AG09309 (cell line): ENCODE measurements around the gene ALDH4A1.

Source experiments
- DNase-seq: peaks from one replicate; pipeline ENCODE4 v3.0.0-alpha.2; 2010; ENCODE audit warnings: low read depth
- H3K4me3 ChIP-seq: 2 replicates; pipeline ENCODE4 v1.5.1; 2011; ENCODE audit warnings: mild to moderate bottlenecking, low read depth, low read length, moderate library complexity; ENCODE audit not compliant: control insufficient read depth
- TF ChIP-seq, protein P1 (sequence below): IDR thresholded peaks from 2 replicates; pipeline ENCODE4 v1.5.1; 2011; ENCODE audit warnings: mild to moderate bottlenecking, low read depth, low read length, inconsistent platforms; ENCODE audit not compliant: insufficient read depth, control insufficient read depth; ENCODE audit errors: missing control alignments

Gene ALDH4A1

DNA sequence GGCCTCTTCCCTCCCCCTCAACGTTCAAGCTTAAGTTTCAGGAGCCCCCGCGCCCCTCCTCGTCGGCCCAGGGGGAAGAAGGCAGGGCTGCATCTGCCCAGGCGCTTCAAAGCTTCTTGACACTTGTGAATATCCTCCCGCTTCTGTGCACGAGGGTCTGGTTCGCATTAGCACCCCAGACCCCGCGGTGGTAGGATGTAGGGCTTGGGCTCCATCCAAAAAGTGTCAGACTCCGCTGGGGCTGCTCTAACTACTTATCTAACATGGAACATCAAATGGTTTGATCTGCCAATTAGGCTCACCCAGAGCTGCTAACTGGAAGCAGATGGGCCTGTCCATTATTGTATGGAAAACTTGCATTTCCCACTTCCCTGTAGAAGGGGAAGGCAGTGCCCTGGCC, 71.8 kb downstream of the ALDH4A1 start:
- no peak for DNase-seq
- TF ChIP-seq, protein P1, sequence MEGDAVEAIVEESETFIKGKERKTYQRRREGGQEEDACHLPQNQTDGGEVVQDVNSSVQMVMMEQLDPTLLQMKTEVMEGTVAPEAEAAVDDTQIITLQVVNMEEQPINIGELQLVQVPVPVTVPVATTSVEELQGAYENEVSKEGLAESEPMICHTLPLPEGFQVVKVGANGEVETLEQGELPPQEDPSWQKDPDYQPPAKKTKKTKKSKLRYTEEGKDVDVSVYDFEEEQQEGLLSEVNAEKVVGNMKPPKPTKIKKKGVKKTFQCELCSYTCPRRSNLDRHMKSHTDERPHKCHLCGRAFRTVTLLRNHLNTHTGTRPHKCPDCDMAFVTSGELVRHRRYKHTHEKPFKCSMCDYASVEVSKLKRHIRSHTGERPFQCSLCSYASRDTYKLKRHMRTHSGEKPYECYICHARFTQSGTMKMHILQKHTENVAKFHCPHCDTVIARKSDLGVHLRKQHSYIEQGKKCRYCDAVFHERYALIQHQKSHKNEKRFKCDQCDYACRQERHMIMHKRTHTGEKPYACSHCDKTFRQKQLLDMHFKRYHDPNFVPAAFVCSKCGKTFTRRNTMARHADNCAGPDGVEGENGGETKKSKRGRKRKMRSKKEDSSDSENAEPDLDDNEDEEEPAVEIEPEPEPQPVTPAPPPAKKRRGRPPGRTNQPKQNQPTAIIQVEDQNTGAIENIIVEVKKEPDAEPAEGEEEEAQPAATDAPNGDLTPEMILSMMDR = no peak
- no peak overlapping the region for H3K4me3 ChIP-seq

DNA sequence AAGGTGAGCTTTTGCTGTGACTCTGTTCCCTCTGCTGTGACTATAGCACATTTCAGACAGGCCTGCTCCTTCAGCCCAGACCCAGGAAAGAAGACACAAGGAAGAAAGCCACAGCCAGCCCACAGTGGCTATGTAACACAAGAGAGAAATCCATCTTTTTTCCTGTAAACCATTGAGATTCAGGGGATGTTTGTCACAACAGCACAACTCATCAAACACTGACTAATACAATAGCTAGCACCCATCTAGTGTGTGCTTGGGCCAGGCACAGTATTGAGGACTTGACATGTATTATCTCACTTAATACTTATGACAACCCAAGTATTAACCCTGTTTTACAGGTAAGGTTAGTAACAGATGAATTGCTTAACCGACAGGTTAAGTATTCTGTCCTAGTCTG, 72.7 kb downstream of the ALDH4A1 start:
- H3K4me3 ChIP-seq = no peak overlapping the region
- no peak for DNase-seq
- TF ChIP-seq, protein P1 = no peak

DNA sequence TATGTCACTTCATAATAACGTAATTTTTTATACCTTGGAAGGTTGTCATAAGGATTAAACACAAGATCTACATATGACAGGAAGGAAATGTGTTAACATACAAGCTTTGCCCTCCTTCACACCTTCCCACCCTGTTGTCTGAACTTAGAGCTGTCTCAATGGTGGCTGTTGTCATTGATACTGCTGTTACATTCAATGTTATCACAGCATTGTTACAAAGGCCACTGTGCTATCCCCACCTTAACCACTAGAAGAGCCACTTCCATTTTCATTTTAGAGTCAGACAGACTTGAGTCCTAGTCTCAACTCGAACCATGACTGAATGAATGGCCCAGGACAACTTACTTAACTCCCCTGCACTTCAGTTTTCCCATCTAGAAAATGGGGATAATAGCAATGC, 74.1 kb downstream of the ALDH4A1 start:
- no peak for DNase-seq
- TF ChIP-seq, protein P1 = no peak
- H3K4me3 ChIP-seq = no peak overlapping the region

DNA sequence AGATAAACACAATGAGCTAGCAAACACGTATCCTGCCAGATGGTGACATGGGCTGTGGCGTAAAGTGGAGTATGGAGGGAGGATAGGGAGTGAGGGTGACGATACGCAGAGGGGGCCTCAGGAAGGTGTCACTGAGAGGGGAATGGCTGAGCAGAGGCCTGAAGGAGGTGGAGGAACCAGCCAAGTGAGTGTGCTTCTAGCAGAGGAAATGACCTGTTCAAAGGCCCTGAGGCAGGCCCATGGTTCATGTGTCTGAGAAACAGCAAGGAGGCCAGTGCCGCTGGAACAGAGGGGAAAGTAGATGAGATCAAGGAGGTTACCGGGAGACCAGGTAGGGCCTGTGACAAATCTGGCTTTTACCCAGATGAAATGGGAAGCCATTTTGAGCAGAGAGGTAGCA, 78.9 kb downstream of the ALDH4A1 start:
- no peak for DNase-seq
- TF ChIP-seq, protein P1 = no peak
- H3K4me3 ChIP-seq = no peak overlapping the region
